Naive thymus-derived CD4-positive, alpha-beta T cell (primary cell): ENCODE measurements around the gene VCL. TPM values are rescaled to one million over a fixed set of nuclear protein-coding genes. Genes with fewer than 3 reads are reported as not detected.
A peak's percentile ranks its signal among the peaks of the same experiment; 100 is the strongest.

Source experiments
- ATAC-seq: fragments of 150-1000 bp; cut with Tn5 transposase; 2 replicates; pipeline ENCODE4 v1.10.0; 2021; ENCODE audit warnings: mild to moderate bottlenecking, moderate library complexity
- CTCF ChIA-PET: fragments of 350-600 bp; sonication (Branson Sonifier 250); formaldehyde crosslinking; loops from one replicate; lab custom pipeline; 2021; ENCODE audit warnings: antibody characterized with exemption; lab: Charles Lee
- POLR2A ChIA-PET: fragments of 350-600 bp; sonication (Branson Sonifier 250); formaldehyde crosslinking; loops from one replicate; lab custom pipeline; 2021; ENCODE audit warnings: antibody characterized with exemption, inconsistent platforms; lab: Charles Lee
- DNase-seq, 9 donors: peaks; one replicate each; pipeline versions ENCODE4 v3.0.0 to v3.0.0-alpha.2; 2020 to 2022; ENCODE audit warnings: mixed read lengths in 1 of 9
- H3K27ac ChIP-seq: one replicate; pipeline ENCODE4 v1.7.0; 2013; ENCODE audit warnings: mild to moderate bottlenecking, low read depth, low read length, moderate library complexity
- H3K27me3 ChIP-seq, 2 donors: one replicate each; pipeline ENCODE4 v1.7.0; 2013; ENCODE audit warnings: low read length in 2 of 2, mild to moderate bottlenecking in 2 of 2, moderate library complexity in 2 of 2; ENCODE audit not compliant: control insufficient read depth in 2 of 2, insufficient read depth in 2 of 2
- H3K36me3 ChIP-seq, 3 experiments: 1 replicate in 2 of 3; 2 replicates in 1 of 3; pipeline ENCODE4 v1.7.0; 2013; ENCODE audit warnings: low read length in 3 of 3, mild to moderate bottlenecking in 3 of 3, moderate library complexity in 1 of 3; ENCODE audit not compliant: insufficient read depth in 3 of 3, control insufficient read depth in 2 of 3
- H3K4me1 ChIP-seq, 2 donors: one replicate each; pipeline ENCODE4 v1.7.0; 2013; ENCODE audit warnings: low read length in 2 of 2, mild to moderate bottlenecking in 2 of 2, moderate library complexity in 1 of 2; ENCODE audit not compliant: control insufficient read depth in 2 of 2, insufficient read depth in 2 of 2
- H3K4me3 ChIP-seq: 2 replicates; pipeline ENCODE4 v1.7.0; 2013; ENCODE audit warnings: mild to moderate bottlenecking, low read length
- H3K9me3 ChIP-seq, 3 experiments: 1 replicate in 2 of 3; 2 replicates in 1 of 3; pipeline ENCODE4 v1.7.0; 2013; ENCODE audit warnings: low read length in 3 of 3; ENCODE audit not compliant: control insufficient read depth in 2 of 3
- H3K27ac Mint-ChIP-seq, 9 donors: one replicate each; pipeline ENCODE4 v1.8.0; 2020 to 2022; ENCODE audit warnings: mixed read lengths in 9 of 9, mild to moderate bottlenecking in 8 of 9, moderate library complexity in 5 of 9, inconsistent platforms in 2 of 9
- H3K27me3 Mint-ChIP-seq, 5 donors: one replicate each; pipeline ENCODE4 v1.8.0; 2021 to 2022; ENCODE audit warnings: mixed read lengths in 5 of 5, mild to moderate bottlenecking in 1 of 5
- H3K36me3 Mint-ChIP-seq, 5 donors: one replicate each; pipeline ENCODE4 v1.8.0; 2020 to 2022; ENCODE audit warnings: mixed read lengths in 5 of 5, mild to moderate bottlenecking in 3 of 5, inconsistent platforms in 1 of 5
- H3K4me1 Mint-ChIP-seq, 7 donors: one replicate each; pipeline ENCODE4 v1.8.0; 2020 to 2022; ENCODE audit warnings: mixed read lengths in 7 of 7, mild to moderate bottlenecking in 3 of 7, inconsistent platforms in 1 of 7
- H3K4me3 Mint-ChIP-seq, 10 donors: one replicate each; pipeline ENCODE4 v1.8.0; 2020 to 2022; ENCODE audit warnings: mild to moderate bottlenecking in 10 of 10, mixed read lengths in 10 of 10, moderate library complexity in 6 of 10, inconsistent platforms in 2 of 10
- H3K9me3 Mint-ChIP-seq, 11 donors: one replicate each; pipeline ENCODE4 v1.8.0; 2020 to 2022; ENCODE audit warnings: mixed read lengths in 11 of 11, mild to moderate bottlenecking in 4 of 11, inconsistent platforms in 1 of 11, moderate library complexity in 1 of 11
- intact Hi-C, 2 donors: fragments of 100-400 bp; cut with micrococcal nuclease; formaldehyde crosslinking; loops; one replicate each; pipeline ENCODE4 v1.15.1; 2023
- polyA plus RNA-seq, 2 donors: library from polyadenylated mRNA; unstranded; fragments of 300-500 nt; fragmentation: Illumina TruSeq; gene quantifications; one replicate each; pipeline ENCODE4 v1.2.3, GENCODE V29; 2021
- total RNA-seq, 6 experiments: library from RNA in 5 of 6; stranded (reverse) in 5 of 6; gene quantifications; 1 replicate in 5 of 6; 2 replicates in 1 of 6; pipeline ENCODE4 v1.2.3 and lab custom pipeline; 2021 to 2026

Gene VCL
- total and polyA plus RNA-seq, 7 experiments from 2014 or later: 9.0 to 67.7 (median 16.5) TPM

- Histone ChIP-seq H3K36me3 (no peaks in the 10 kb centered on the region), H3K27ac (no peak overlapping the region), H3K27me3 (no peaks in the 10 kb centered on the region), H3K4me1 (peaks cover 0 to 5% of the 10 kb centered on the region in 2 donors), H3K4me3 (no peak overlapping the region), H3K9me3 (no peaks in the 10 kb centered on the region)
- H3K9me3 Mint-ChIP-seq: no peaks in the 10 kb centered on the region
- H3K4me1 Mint-ChIP-seq: peaks cover 22 to 51% (median 39%) of the 10 kb centered on the region in 7 donors
- DNase-seq: no peak
- CTCF ChIA-PET: interaction anchor here (1.2 to 3.9 kb wide), 6 partner anchors 30 to 154 kb away, joined by 3 to 22 read pairs (median 6); no protein-coding TSS in a partner anchor
- H3K27ac Mint-ChIP-seq: peak overlapping the region; percentile 0 to 82 (median 23)
- no peaks in the 10 kb centered on the region for H3K27me3 Mint-ChIP-seq
- peaks cover 0 to 19% (median 6%) of the 10 kb centered on the region in 5 donors for H3K36me3 Mint-ChIP-seq
- POLR2A ChIA-PET: interaction anchor here (0.6 kb wide), 2 partner anchors 9 to 51 kb away, joined by 3 read pairs; no protein-coding TSS in a partner anchor
- intact Hi-C loops: loop anchor here in 1 of 2 donors (2.0 kb wide), 1 partner anchor 36 kb away; the partner anchor contains the start of gene VCL
- no peak for ATAC-seq
- peak overlapping the region in 3 of 10 donors; percentile 0 to 4 (median 3) for H3K4me3 Mint-ChIP-seq
Observed at GRCh38 chr10:74034301-74034700, 36.4 kb downstream of the VCL start.

GRCh38 chr10:74035303-74035702 lies 37.4 kb downstream of the VCL start:
- intact Hi-C loops: loop anchor here in 1 of 2 donors (1.0 to 2.0 kb wide), 3 partner anchors 37 to 149 kb away; partner anchors contain the start of gene VCL
- H3K27ac Mint-ChIP-seq: peak overlapping the region in 8 of 9 donors; percentile 13 to 74 (median 34)

GRCh38 chr10:74036474-74036873 lies 38.6 kb downstream of the VCL start:
- H3K27me3 ChIP-seq: no peaks in the 10 kb centered on the region
- H3K4me1 Mint-ChIP-seq: peaks cover 22 to 42% (median 34%) of the 10 kb centered on the region in 7 donors
- DNase-seq (no peak), ATAC-seq (no peak)
- no peak overlapping the region for H3K4me3 Mint-ChIP-seq
- H3K9me3 Mint-ChIP-seq: no peaks in the 10 kb centered on the region
- no peak overlapping the region for H3K27ac ChIP-seq
- no peak overlapping the region for H3K27ac Mint-ChIP-seq
- peaks cover 0 to 14% (median 6%) of the 10 kb centered on the region in 5 donors for H3K36me3 Mint-ChIP-seq
- ChIA-PET POLR2A (no interaction called here), CTCF (interaction anchor here (1.4 to 3.9 kb wide), 2 partner anchors 148 to 150 kb away, joined by 3 to 22 read pairs; no protein-coding TSS in a partner anchor)
- no peak overlapping the region for H3K4me3 ChIP-seq
- H3K9me3 ChIP-seq: no peaks in the 10 kb centered on the region
- intact Hi-C loops: no loop called here
- H3K36me3 ChIP-seq: no peaks in the 10 kb centered on the region
- peaks cover 0 to 5% of the 10 kb centered on the region in 2 donors for H3K4me1 ChIP-seq
- H3K27me3 Mint-ChIP-seq: no peaks in the 10 kb centered on the region

More at GRCh38 chr10:74035303-74035702, 37.4 kb downstream of the VCL start:
- no peaks in the 10 kb centered on the region for H3K36me3 ChIP-seq
- no peaks in the 10 kb centered on the region for H3K9me3 ChIP-seq
- Mint-ChIP-seq H3K4me1 (peaks cover 22 to 52% (median 45%) of the 10 kb centered on the region in 7 donors), H3K27me3 (no peaks in the 10 kb centered on the region), H3K9me3 (no peaks in the 10 kb centered on the region), H3K36me3 (peaks cover 0 to 22% (median 6%) of the 10 kb centered on the region in 5 donors), H3K4me3 (no peak overlapping the region)
- ChIA-PET CTCF (interaction anchor here (0.6 to 3.9 kb wide), 14 partner anchors 9 to 156 kb away, joined by 3 to 22 read pairs (median 4); no protein-coding TSS in a partner anchor), POLR2A (interaction anchor here (0.6 to 1.4 kb wide), 2 partner anchors 81 to 149 kb away, joined by 3 read pairs; no protein-coding TSS in a partner anchor)
- peaks cover 0 to 5% of the 10 kb centered on the region in 2 donors for H3K4me1 ChIP-seq
- ATAC-seq: no peak
- H3K27me3 ChIP-seq: no peaks in the 10 kb centered on the region
- no peak overlapping the region for H3K4me3 ChIP-seq
- H3K27ac ChIP-seq: no peak overlapping the region
- peak in 4 of 9 donors; percentile 7 to 19 (median 10) for DNase-seq

- H3K27me3 Mint-ChIP-seq: no peaks in the 10 kb centered on the region
- intact Hi-C loops: no loop called here
- H3K27ac ChIP-seq: no peak overlapping the region
- H3K9me3 Mint-ChIP-seq: no peaks in the 10 kb centered on the region
- no peak overlapping the region for H3K4me3 ChIP-seq
- no peaks in the 10 kb centered on the region for H3K9me3 ChIP-seq
- H3K4me1 Mint-ChIP-seq: peaks cover 9 to 20% (median 18%) of the 10 kb centered on the region in 7 donors
- DNase-seq (no peak), ATAC-seq (peak; percentile 29)
- no peaks in the 10 kb centered on the region for H3K4me1 ChIP-seq
- H3K27ac Mint-ChIP-seq: peak overlapping the region in 1 of 9 donors; percentile 7
- no peaks in the 10 kb centered on the region for H3K36me3 ChIP-seq
- peaks cover 0 to 13% (median 12%) of the 10 kb centered on the region in 5 donors for H3K36me3 Mint-ChIP-seq
- POLR2A ChIA-PET: no interaction called here
- no peaks in the 10 kb centered on the region for H3K27me3 ChIP-seq
- H3K4me3 Mint-ChIP-seq: no peak overlapping the region
- CTCF ChIA-PET: interaction anchor here (0.8 to 1.8 kb wide), 4 partner anchors 41 to 154 kb away, joined by 3 to 5 read pairs (median 4); no protein-coding TSS in a partner anchor
Observed at GRCh38 chr10:74039561-74040145, 41.7 kb downstream of the VCL start.

GRCh38 chr10:74040200-74041126 lies 42.5 kb downstream of the VCL start:
- H3K27me3 Mint-ChIP-seq: no peaks in the 10 kb centered on the region
- peaks cover 0 to 17% (median 12%) of the 10 kb centered on the region in 5 donors for H3K36me3 Mint-ChIP-seq
- no peak overlapping the region for H3K4me3 Mint-ChIP-seq
- Histone ChIP-seq H3K9me3 (no peaks in the 10 kb centered on the region), H3K27me3 (no peaks in the 10 kb centered on the region), H3K4me3 (no peak overlapping the region), H3K27ac (no peak overlapping the region), H3K4me1 (no peaks in the 10 kb centered on the region), H3K36me3 (no peaks in the 10 kb centered on the region)
- ChIA-PET POLR2A (no interaction called here), CTCF (interaction anchor here (0.8 to 1.8 kb wide), 4 partner anchors 40 to 154 kb away, joined by 3 to 5 read pairs (median 4); no protein-coding TSS in a partner anchor)
- DNase-seq: no peak
- no peak for ATAC-seq
- H3K4me1 Mint-ChIP-seq: peaks cover 2 to 15% (median 11%) of the 10 kb centered on the region in 7 donors
- H3K27ac Mint-ChIP-seq: peak overlapping the region in 1 of 9 donors; percentile 10
- intact Hi-C loops: no loop called here
- H3K9me3 Mint-ChIP-seq: no peaks in the 10 kb centered on the region

- DNase-seq (no peak), ATAC-seq (no peak)
- CTCF ChIA-PET: no interaction called here
- no peaks in the 10 kb centered on the region for H3K9me3 Mint-ChIP-seq
- no peaks in the 10 kb centered on the region for H3K36me3 ChIP-seq
- no peaks in the 10 kb centered on the region for H3K27me3 ChIP-seq
- H3K4me1 Mint-ChIP-seq: peaks cover 0 to 20% (median 10%) of the 10 kb centered on the region in 7 donors
- H3K27ac Mint-ChIP-seq: no peak overlapping the region
- intact Hi-C loops: no loop called here
- H3K36me3 Mint-ChIP-seq: peaks cover 0 to 20% (median 5%) of the 10 kb centered on the region in 5 donors
- H3K9me3 ChIP-seq: no peaks in the 10 kb centered on the region
- H3K4me3 Mint-ChIP-seq: no peak overlapping the region
- H3K4me3 ChIP-seq: no peak overlapping the region
- no peak overlapping the region for H3K27ac ChIP-seq
- POLR2A ChIA-PET: interaction anchor here (0.6 kb wide), 1 partner anchor 217 kb away, joined by 4 read pairs; no protein-coding TSS in a partner anchor
- no peaks in the 10 kb centered on the region for H3K27me3 Mint-ChIP-seq
- H3K4me1 ChIP-seq: no peaks in the 10 kb centered on the region
Observed at GRCh38 chr10:74044419-74044818, 46.5 kb downstream of the VCL start.
